ENCODE measurements around the gene MRPL12. TPM values are rescaled to one million over a fixed set of nuclear protein-coding genes. Genes with fewer than 3 reads are reported as not detected.
A peak's percentile ranks its signal among the peaks of the same experiment; 100 is the strongest.

The MRPL12 gene
- total and polyA plus RNA-seq, 2 of the 13 experiments (the other 11 are each of a cell fraction or from before 2014, with no cell fraction given) = 39.1 to 94.1 TPM

- TF ChIP-seq TCF12 (IDR thresholded peaks at IDR 0.05) = no peak
- no peak; the same call in 1 of the 2 replicates for TF ChIP-seq TCF12 (CRISPR knock-in tag; IDR thresholded peaks at IDR 0.05)
- peak; percentile 78 for TF ChIP-seq PHF8 (CRISPR knock-in tag; IDR thresholded peaks at IDR 0.05)
- no peak for TF ChIP-seq ZNF282 (IDR thresholded peaks at IDR 0.05; ENCODE audit: partially characterized antibody)
- TF ChIP-seq, protein P1, sequence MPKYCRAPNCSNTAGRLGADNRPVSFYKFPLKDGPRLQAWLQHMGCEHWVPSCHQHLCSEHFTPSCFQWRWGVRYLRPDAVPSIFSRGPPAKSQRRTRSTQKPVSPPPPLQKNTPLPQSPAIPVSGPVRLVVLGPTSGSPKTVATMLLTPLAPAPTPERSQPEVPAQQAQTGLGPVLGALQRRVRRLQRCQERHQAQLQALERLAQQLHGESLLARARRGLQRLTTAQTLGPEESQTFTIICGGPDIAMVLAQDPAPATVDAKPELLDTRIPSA (CRISPR knock-in tag; IDR thresholded peaks at IDR 0.05; ENCODE audit: borderline replicate concordance) = peak; percentile 70; the same call in 1 of the 2 replicates
- no peak for TF ChIP-seq ZNF407 (CRISPR knock-in tag; IDR thresholded peaks at IDR 0.05; ENCODE audit: not compliant biosample characterization)
- peak; percentile 24; the same call in 1 of the 2 replicates for TF ChIP-seq SMAD9 (CRISPR knock-in tag; IDR thresholded peaks at IDR 0.05)
- peak; percentile 79; the same call in 1 of the 2 replicates for TF ChIP-seq KDM5B (CRISPR knock-in tag; IDR thresholded peaks at IDR 0.05; ENCODE audit: borderline replicate concordance)
- TF ChIP-seq ZNF468 (CRISPR knock-in tag; IDR thresholded peaks at IDR 0.05) = peak; percentile 89; the same call in 1 of the 2 replicates
- peak; percentile 59; the same call in 1 of the 2 replicates for TF ChIP-seq ZNF841 (CRISPR knock-in tag; IDR thresholded peaks at IDR 0.05; ENCODE audit: borderline replicate concordance)
- TF ChIP-seq ZNF543 (CRISPR knock-in tag; IDR thresholded peaks at IDR 0.05) = peak; percentile 34; the same call in 1 of the 2 replicates
- peak; percentile 61; the same call in 1 of the 2 replicates for TF ChIP-seq MEIS2 (CRISPR knock-in tag; IDR thresholded peaks at IDR 0.05)
- TF ChIP-seq POGZ (CRISPR knock-in tag; IDR thresholded peaks at IDR 0.05) = peak; percentile 58; the same call in 1 of the 2 replicates
- peak; percentile 16; the same call in 1 of the 2 replicates for TF ChIP-seq ZNF564 (CRISPR knock-in tag; IDR thresholded peaks at IDR 0.05)
- TF ChIP-seq AGO1 (IDR thresholded peaks at IDR 0.05; ENCODE audit: low read depth, low read length, poor library complexity, severe bottlenecking) = peak; percentile 84
- TF ChIP-seq IKZF4 (CRISPR knock-in tag; IDR thresholded peaks at IDR 0.05; ENCODE audit: borderline replicate concordance, low read depth, not compliant biosample characterization) = peak; percentile 83
- TF ChIP-seq NFYC (CRISPR knock-in tag; IDR thresholded peaks at IDR 0.05) = no peak; the same call in 1 of the 2 replicates
- peak; percentile 79; the same call in 1 of the 2 replicates for TF ChIP-seq ZFP36L1 (CRISPR knock-in tag; IDR thresholded peaks at IDR 0.05)
Measured at GRCh38 chr17:81713556-81714411, 10.6 kb downstream of the MRPL12 start (continued).

Measured in HepG2 (cell line).